Mucosa of stomach (tissue), 1 donor: Measurements from ENCODE around the gene CHRND.

Experiments
- H3K27me3 ChIP-seq: one replicate; pipeline ENCODE4 v1.7.0; 2013; ENCODE audit warnings: mild to moderate bottlenecking, low read length; ENCODE audit not compliant: control insufficient read depth, insufficient read depth
- H3K36me3 ChIP-seq: one replicate; pipeline ENCODE4 v1.7.0; 2013; ENCODE audit warnings: low read length; ENCODE audit not compliant: control insufficient read depth, insufficient read depth
- H3K4me1 ChIP-seq: one replicate; pipeline ENCODE4 v1.7.0; 2013; ENCODE audit warnings: mild to moderate bottlenecking, low read length; ENCODE audit not compliant: control insufficient read depth, insufficient read depth
- H3K4me3 ChIP-seq: one replicate; pipeline ENCODE4 v1.7.0; 2013; ENCODE audit warnings: low read length
- H3K9ac ChIP-seq: one replicate; pipeline ENCODE4 v1.7.0; 2013; ENCODE audit warnings: mild to moderate bottlenecking, low read length, moderate library complexity
- H3K9me3 ChIP-seq: one replicate; pipeline ENCODE4 v1.7.0; 2013; ENCODE audit warnings: mild to moderate bottlenecking, low read length, moderate library complexity; ENCODE audit not compliant: control insufficient read depth
- donor health status: Pancreatic carcinoma.

CHRND gene

GRCh38 chr2:232580648-232580981 is 54.7 kb downstream of the CHRND start:
- Histone ChIP-seq H3K27me3 (no peaks in the 10 kb centered on the region), H3K9ac (no peak overlapping the region), H3K4me1 (peaks cover 25% of the 10 kb centered on the region), H3K36me3 (no peaks in the 10 kb centered on the region), H3K9me3 (no peaks in the 10 kb centered on the region), H3K4me3 (no peak overlapping the region)

- H3K9ac ChIP-seq, result no peak overlapping the region
- H3K4me1 ChIP-seq, result peaks cover 25% of the 10 kb centered on the region
- no peaks in the 10 kb centered on the region for H3K9me3 ChIP-seq
- no peak overlapping the region for H3K4me3 ChIP-seq
- H3K27me3 ChIP-seq, result no peaks in the 10 kb centered on the region
- no peaks in the 10 kb centered on the region for H3K36me3 ChIP-seq
Observed at GRCh38 chr2:232581725-232582124, 55.8 kb downstream of the CHRND start.

GRCh38 chr2:232584238-232584637 is 58.3 kb downstream of the CHRND start:
- no peaks in the 10 kb centered on the region for H3K27me3 ChIP-seq
- no peaks in the 10 kb centered on the region for H3K36me3 ChIP-seq
- H3K4me3 ChIP-seq, result no peak overlapping the region
- no peaks in the 10 kb centered on the region for H3K9me3 ChIP-seq
- H3K4me1 ChIP-seq, result peaks cover 29% of the 10 kb centered on the region
- H3K9ac ChIP-seq, result no peak overlapping the region
